ENCODE data around the gene TMEM38A. TPM values are rescaled to one million over a fixed set of nuclear protein-coding genes. Genes with fewer than 3 reads are reported as not detected.
"Not testable (repeated sequence)": the region's sequence is repeated elsewhere in the genome, so short reads cannot be mapped to it uniquely, and the experiment has no call there.

Gene TMEM38A
- total and polyA plus RNA-seq, 3 donors from 2014 or later, result 12.5 to 18.8 (median 17.7) TPM

DNA sequence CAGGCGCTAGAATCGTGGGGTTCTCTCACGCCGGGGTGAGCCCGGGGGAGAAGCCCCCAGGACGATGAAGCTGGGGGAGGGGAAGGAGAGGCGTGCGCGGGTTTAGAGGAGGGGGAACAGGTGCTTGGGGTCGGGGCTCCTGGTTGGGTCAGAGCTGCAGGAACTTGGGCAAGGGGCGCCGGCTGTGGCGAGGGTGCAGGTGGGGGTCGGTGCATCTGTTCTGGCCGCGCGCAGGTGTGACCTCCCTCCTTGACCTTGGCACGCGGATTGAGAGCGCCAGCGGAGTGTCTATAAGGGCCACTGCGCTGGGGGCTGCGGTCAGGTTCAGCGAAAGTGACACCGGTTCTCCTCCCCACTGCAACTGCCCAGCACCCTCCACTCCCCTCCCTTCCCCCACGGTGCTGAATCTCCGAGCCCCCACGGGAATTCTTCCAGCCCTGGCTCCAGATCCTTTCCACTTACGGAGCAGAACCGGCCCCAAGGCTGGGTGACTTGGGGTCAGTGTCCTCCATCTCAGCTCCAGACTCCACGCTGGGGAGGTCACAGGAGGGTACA is 618 bp downstream of the TMEM38A start:
- H3K4me1 ChIP-seq, result peaks cover 27% of the 10 kb centered on the region
- H3K9me3 ChIP-seq, result no peaks in the 10 kb centered on the region
- 0 to 2% methylated on average over 28 to 31 of the region's 31 CpGs for WGBS, 2 donors
- TF ChIP-seq POLR2A (IDR thresholded peaks at IDR 0.05), result no peak
- TF ChIP-seq, protein P1, sequence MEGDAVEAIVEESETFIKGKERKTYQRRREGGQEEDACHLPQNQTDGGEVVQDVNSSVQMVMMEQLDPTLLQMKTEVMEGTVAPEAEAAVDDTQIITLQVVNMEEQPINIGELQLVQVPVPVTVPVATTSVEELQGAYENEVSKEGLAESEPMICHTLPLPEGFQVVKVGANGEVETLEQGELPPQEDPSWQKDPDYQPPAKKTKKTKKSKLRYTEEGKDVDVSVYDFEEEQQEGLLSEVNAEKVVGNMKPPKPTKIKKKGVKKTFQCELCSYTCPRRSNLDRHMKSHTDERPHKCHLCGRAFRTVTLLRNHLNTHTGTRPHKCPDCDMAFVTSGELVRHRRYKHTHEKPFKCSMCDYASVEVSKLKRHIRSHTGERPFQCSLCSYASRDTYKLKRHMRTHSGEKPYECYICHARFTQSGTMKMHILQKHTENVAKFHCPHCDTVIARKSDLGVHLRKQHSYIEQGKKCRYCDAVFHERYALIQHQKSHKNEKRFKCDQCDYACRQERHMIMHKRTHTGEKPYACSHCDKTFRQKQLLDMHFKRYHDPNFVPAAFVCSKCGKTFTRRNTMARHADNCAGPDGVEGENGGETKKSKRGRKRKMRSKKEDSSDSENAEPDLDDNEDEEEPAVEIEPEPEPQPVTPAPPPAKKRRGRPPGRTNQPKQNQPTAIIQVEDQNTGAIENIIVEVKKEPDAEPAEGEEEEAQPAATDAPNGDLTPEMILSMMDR (IDR thresholded peaks at IDR 0.05), result no peak
- peak overlapping the region; percentile 81 to 82 for H3K4me3 ChIP-seq
- no peaks in the 10 kb centered on the region for H3K36me3 ChIP-seq (ENCODE audit: low read depth, missing control alignments)
- no peaks in the 10 kb centered on the region for H3K27me3 ChIP-seq
- intact Hi-C loops (cut with DNase I; ENCODE audit: low total_unique reads), result no loop called here
- DNase-seq, result peak; percentile 57
- peak overlapping the region; percentile 79 to 96 for H3K27ac ChIP-seq

GRCh38 chr19:16668176-16668575 is 7.2 kb downstream of the TMEM38A start:
- intact Hi-C loops (cut with DNase I; ENCODE audit: low total_unique reads), result no loop called here

DNA sequence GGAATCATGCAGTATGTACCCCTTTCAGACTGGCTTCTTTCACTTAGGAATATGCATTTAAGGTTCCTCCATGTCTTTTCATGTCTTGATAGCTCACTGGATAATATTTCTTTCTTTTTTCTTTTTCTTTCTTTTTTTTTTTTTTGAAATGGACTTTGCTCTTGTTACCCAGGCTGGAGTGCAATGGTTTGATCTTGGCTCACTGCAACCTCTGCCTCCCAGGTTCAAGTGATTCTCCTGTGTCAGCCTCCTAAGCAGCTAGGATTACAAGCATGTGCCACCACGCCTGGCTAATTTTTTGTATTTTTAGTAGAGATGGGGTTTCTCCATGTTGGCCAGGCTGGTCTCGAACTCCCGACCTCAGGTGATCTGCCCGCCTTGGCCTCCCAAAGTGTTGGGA is 7.8 kb downstream of the TMEM38A start:
- DNase-seq; H3K4me1 ChIP-seq; H3K4me3 ChIP-seq; H3K27ac ChIP-seq; H3K27me3 ChIP-seq; H3K9me3 ChIP-seq; H3K36me3 ChIP-seq (ENCODE audit: low read depth, missing control alignments); intact Hi-C loops (cut with DNase I; ENCODE audit: low total_unique reads): not testable (repeated sequence)
- WGBS, 2 donors, result 94 to 97% methylated on average over 4 of the region's 4 CpGs

More at GRCh38 chr19:16668176-16668575, 7.2 kb downstream of the TMEM38A start:
- H3K27me3 ChIP-seq, result no peaks in the 10 kb centered on the region
- WGBS, 2 donors, result 88 to 95% methylated on average over 5 of the region's 5 CpGs
- no peak overlapping the region for H3K27ac ChIP-seq
- H3K36me3 ChIP-seq (ENCODE audit: low read depth, missing control alignments), result no peaks in the 10 kb centered on the region
- no peak overlapping the region for H3K4me3 ChIP-seq
- TF ChIP-seq, protein P1 (IDR thresholded peaks at IDR 0.05), result no peak
- no peak for TF ChIP-seq POLR2A (IDR thresholded peaks at IDR 0.05)
- H3K9me3 ChIP-seq, result no peaks in the 10 kb centered on the region
- peaks cover 8% of the 10 kb centered on the region for H3K4me1 ChIP-seq
- DNase-seq, result no peak

DNA sequence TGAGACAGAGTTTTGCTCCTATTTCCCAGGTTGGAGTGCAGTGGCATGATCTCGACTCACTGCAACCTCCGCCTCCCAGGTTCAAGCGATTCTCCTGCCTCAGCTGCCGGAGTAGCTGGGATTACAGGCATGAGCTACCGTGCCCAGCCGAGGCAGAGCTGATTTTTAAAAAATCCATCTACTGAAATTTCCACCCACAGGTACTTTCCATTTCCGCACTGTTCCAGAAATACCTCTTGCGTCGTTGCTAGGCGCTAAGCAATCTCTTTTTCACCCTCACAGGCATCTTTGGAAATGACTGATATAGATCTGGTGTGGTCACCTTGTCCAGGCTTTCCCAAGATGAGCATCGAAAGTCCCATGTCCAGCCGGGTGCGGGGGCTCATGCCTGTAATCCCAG is 9.4 kb downstream of the TMEM38A start:
- WGBS, 2 donors, result 93 to 95% methylated on average over 13 of the region's 13 CpGs
- Histone ChIP-seq H3K36me3 (ENCODE audit: low read depth, missing control alignments) (no peaks in the 10 kb centered on the region), H3K4me1 (no peaks in the 10 kb centered on the region), H3K4me3 (no peak overlapping the region), H3K27ac (no peak overlapping the region), H3K9me3 (no peaks in the 10 kb centered on the region), H3K27me3 (no peaks in the 10 kb centered on the region)
- intact Hi-C loops (cut with DNase I; ENCODE audit: low total_unique reads), result no loop called here
- DNase-seq, result no peak
- no peak for TF ChIP-seq POLR2A (IDR thresholded peaks at IDR 0.05)
- TF ChIP-seq, protein P1 (IDR thresholded peaks at IDR 0.05), result no peak

GRCh38 chr19:16671652-16672274 is 10.8 kb downstream of the TMEM38A start:
- no peak for DNase-seq
- H3K36me3 ChIP-seq (ENCODE audit: low read depth, missing control alignments), result no peaks in the 10 kb centered on the region
- intact Hi-C loops (cut with DNase I; ENCODE audit: low total_unique reads), result no loop called here
- no peak overlapping the region for H3K27ac ChIP-seq
- H3K4me1 ChIP-seq, result no peaks in the 10 kb centered on the region
- TF ChIP-seq, protein P1 (IDR thresholded peaks at IDR 0.05), result no peak
- TF ChIP-seq POLR2A (IDR thresholded peaks at IDR 0.05), result no peak
- H3K27me3 ChIP-seq, result no peaks in the 10 kb centered on the region
- WGBS, 2 donors, result 69 to 74% methylated on average over 9 to 12 of the region's 12 CpGs
- H3K4me3 ChIP-seq, result no peak overlapping the region
- no peaks in the 10 kb centered on the region for H3K9me3 ChIP-seq

Data from testis (tissue), 3 donors.